ENCODE data around the gene L3MBTL1. TPM values are rescaled to one million over a fixed set of nuclear protein-coding genes. Genes with fewer than 3 reads are reported as not detected.
"Not testable (repeated sequence)": the region's sequence is repeated elsewhere in the genome, so short reads cannot be mapped to it uniquely, and the experiment has no call there.

Gene L3MBTL1
- total RNA-seq, 2 experiments from 2014 or later, result 4.4 to 5.2 TPM

- ChIA-PET POLR2A (no interaction called here), CTCF (no interaction called here)
Measured at GRCh38 chr20:43572891-43573290, 65.4 kb downstream of the L3MBTL1 start.

- ChIA-PET CTCF (interaction anchor here (0.9 kb wide), 1 partner anchor 38 kb away, joined by 3 read pairs; no protein-coding TSS in a partner anchor), POLR2A (no interaction called here)
Measured at GRCh38 chr20:43576108-43576507, 68.6 kb downstream of the L3MBTL1 start.

- POLR2A ChIA-PET, result no interaction called here
- CTCF ChIA-PET, result interaction anchor here (0.8 kb wide), 1 partner anchor 30 kb away, joined by 4 read pairs; no protein-coding TSS in a partner anchor
Measured at GRCh38 chr20:43579861-43580793, 72.6 kb downstream of the L3MBTL1 start.

GRCh38 chr20:43583133-43583864 lies 75.8 kb downstream of the L3MBTL1 start:
- POLR2A ChIA-PET, result no interaction called here
- CTCF ChIA-PET, result interaction anchor here (1.2 kb wide), 1 partner anchor 109 kb away, joined by 4 read pairs; no protein-coding TSS in a partner anchor

- ChIA-PET POLR2A (no interaction called here), CTCF (interaction anchor here (1.2 kb wide), 1 partner anchor 108 kb away, joined by 4 read pairs; no protein-coding TSS in a partner anchor)
Measured at GRCh38 chr20:43583982-43584432, 76.5 kb downstream of the L3MBTL1 start.

GRCh38 chr20:43584448-43585136 lies 77.1 kb downstream of the L3MBTL1 start:
- ChIA-PET CTCF (interaction anchor here (1.2 kb wide), 1 partner anchor 107 kb away, joined by 4 read pairs; no protein-coding TSS in a partner anchor), POLR2A (no interaction called here)

- CTCF ChIA-PET, result no interaction called here
- POLR2A ChIA-PET, result no interaction called here
Measured at GRCh38 chr20:43586641-43587040, 79.1 kb downstream of the L3MBTL1 start.

GRCh38 chr20:43588526-43588925 lies 81.0 kb downstream of the L3MBTL1 start:
- POLR2A ChIA-PET, result not testable (repeated sequence)

GRCh38 chr20:43590036-43590391 lies 82.5 kb downstream of the L3MBTL1 start:
- ChIA-PET CTCF (no interaction called here), POLR2A (interaction anchor here (2.0 kb wide), 1 partner anchor 132 kb away, joined by 5 read pairs; the partner anchor contains the start of gene SRSF6)

More at GRCh38 chr20:43588526-43588925, 81.0 kb downstream of the L3MBTL1 start:
- CTCF ChIA-PET, result not testable (repeated sequence)

- CTCF ChIA-PET, result interaction anchor here (0.5 to 1.2 kb wide), 3 partner anchors 52 to 171 kb away, joined by 3 to 7 read pairs (median 3); no protein-coding TSS in a partner anchor
- POLR2A ChIA-PET, result interaction anchor here (2.0 kb wide), 1 partner anchor 133 kb away, joined by 5 read pairs; the partner anchor contains the start of gene SRSF6
Measured at GRCh38 chr20:43590392-43591303, 83.2 kb downstream of the L3MBTL1 start, which contains the start of gene IFT52. IFT52 (plus strand) TSS chr20:43590937; CDS start chr20:43594699, 3,762 bp downstream.

Other genes with a start within 250 kb of the L3MBTL1 start
- gene SRSF6, start 49.8 kb upstream of the L3MBTL1 start, total RNA-seq, result 100 to 1,000 TPM; 182 to 184 TPM
- under 1 TPM in 1 of 2 experiments, not detected in 1; 0.15 TPM for gene SGK2, start 51.3 kb downstream of the L3MBTL1 start, total RNA-seq
- 10 to 100 TPM; 18.4 to 19.0 TPM for gene IFT52, start 83.2 kb downstream of the L3MBTL1 start, total RNA-seq
- 10 to 100 TPM; 91.7 to 92.0 TPM for gene MYBL2, start 159.4 kb downstream of the L3MBTL1 start, total RNA-seq
- gene GTSF1L, start 219.3 kb downstream of the L3MBTL1 start, total RNA-seq, result not detected